K562 (cell line): ENCODE data around the gene CCT3. TPM values are rescaled to one million over a fixed set of nuclear protein-coding genes. Genes with fewer than 3 reads are reported as not detected.

Experiments
- ARID4B ChIP-seq: sonication (generic); formaldehyde crosslinking; IDR thresholded peaks from 2 replicates; pipeline ENCODE4 v1.8.0; 2022; ENCODE audit warnings: mild to moderate bottlenecking, missing genetic modification reagents
- CTCF ChIP-seq, 3 experiments: IDR thresholded peaks in 2 of 3; conservative IDR thresholded peaks in 1 of 3; 2 replicates each; pipeline ENCODE4 v1.5.1; 2011 to 2012; ENCODE audit warnings: low read length in 3 of 3, mild to moderate bottlenecking in 3 of 3, control low read depth in 2 of 3, improper control_type of control experiment in 1 of 3, inconsistent platforms in 1 of 3, low read depth in 1 of 3, mixed read lengths in 1 of 3, moderate library complexity in 1 of 3; ENCODE audit not compliant: insufficient read depth in 2 of 3
- HMG20A ChIP-seq: fragments of 450-650 bp; formaldehyde crosslinking; conservative IDR thresholded peaks from 2 replicates; pipeline ENCODE4 v1.4.0; 2020; ENCODE audit warnings: mild to moderate bottlenecking, mixed read lengths
- KLF1 ChIP-seq: fragments of 450-650 bp; IDR thresholded peaks from 2 replicates; pipeline ENCODE4 v1.6.1; 2016; ENCODE audit warnings: missing genetic modification characterization, missing compliant biosample characterization
- NR4A1 ChIP-seq, 2 experiments: fragments of 250-450 bp in 1 of 2; fragments of 450-650 bp in 1 of 2; sonication (Bioruptor Pico) in 1 of 2; IDR thresholded peaks; 2 replicates each; pipeline versions ENCODE4 v1.4.0 to v1.6.1; 2016 to 2020; ENCODE audit warnings: mild to moderate bottlenecking in 2 of 2, missing compliant biosample characterization in 1 of 2, missing genetic modification characterization in 1 of 2, moderate library complexity in 1 of 2
- PHTF2 ChIP-seq: fragments of 250-450 bp; sonication (Bioruptor Pico); IDR thresholded peaks from 2 replicates; pipeline ENCODE4 v1.5.0; 2021; ENCODE audit warnings: mild to moderate bottlenecking
- POLR2AphosphoS5 ChIP-seq: IDR thresholded peaks from 2 replicates; pipeline ENCODE4 v1.6.1; 2011; ENCODE audit warnings: mild to moderate bottlenecking, low read depth, low read length, moderate library complexity; ENCODE audit not compliant: control insufficient read depth, insufficient read depth
- SMC3 ChIP-seq: conservative IDR thresholded peaks from 2 replicates; pipeline ENCODE4 v1.6.1; 2011; ENCODE audit warnings: low read depth, low read length, improper control_type of control experiment; ENCODE audit not compliant: insufficient read depth
- SP1 ChIP-seq: sonication (generic); formaldehyde crosslinking; IDR thresholded peaks from 2 replicates; pipeline ENCODE4 v1.8.1; 2022; ENCODE audit warnings: mild to moderate bottlenecking, missing genetic modification reagents
- TAF7 ChIP-seq: fragments of 450-650 bp; IDR thresholded peaks from 2 replicates; pipeline ENCODE4 v1.6.1; 2016; ENCODE audit warnings: missing genetic modification characterization, missing compliant biosample characterization
- ZBTB2 ChIP-seq: fragments of 450-650 bp; IDR thresholded peaks from 2 replicates; pipeline ENCODE4 v1.6.1; 2016; ENCODE audit warnings: antibody characterized with exemption
- ZNF197 ChIP-seq: fragments of 200-800 bp; sonication (Bioruptor generic); IDR thresholded peaks from 2 replicates; pipeline ENCODE4 v1.6.1; 2016; ENCODE audit warnings: low read depth, missing genetic modification characterization, missing compliant biosample characterization
- ZNF274 ChIP-seq: IDR thresholded peaks from 2 replicates; pipeline ENCODE4 v1.6.1; 2011; ENCODE audit warnings: low read depth, mild to moderate bottlenecking, low read length, moderate library complexity, borderline replicate concordance
- ZZZ3 ChIP-seq: fragments of 450-650 bp; IDR thresholded peaks from 2 replicates; pipeline ENCODE4 v1.6.1; 2016; ENCODE audit warnings: antibody characterized with exemption, mild to moderate bottlenecking, moderate library complexity
- polyA plus RNA-seq, 8 experiments: library from polyadenylated mRNA; depleted of rRNA in 4 of 8; stranded (reverse) in 5 of 8; unstranded in 3 of 8; fragments of >200 nt; fragmentation: Nextera tagmentation in 2 of 8; fragmentation: Illumina TruSeq in 1 of 8; extraction: Ambion mirVana in 2 of 8; extraction: Trizol in 1 of 8; gene quantifications; 2 replicates each; pipeline versions ENCODE4 v1.2.1 to v1.2.3, GENCODE V29; 2011 to 2014; ENCODE audit warnings: inconsistent platforms in 1 of 8, missing spikeins in 1 of 8
- total RNA-seq, 7 experiments: library from RNA; depleted of rRNA in 6 of 7; stranded (reverse); fragments of >200 nt in 6 of 7; fragmentation: Illumina TruSeq in 2 of 7; extraction: Trizol in 2 of 7; gene quantifications; 2 replicates each; pipeline versions ENCODE4 v1.2.1 to v1.2.3, GENCODE V29; 2011 to 2021; ENCODE audit warnings: low replicate concordance in 1 of 7
- TF ChIP-seq, protein P1 (sequence below), 2 experiments: fragments of 450-650 bp in 1 of 2; IDR thresholded peaks; 2 replicates each; pipeline ENCODE4 v1.6.1; 2011 to 2017; ENCODE audit warnings: low read depth in 2 of 2, antibody characterized with exemption in 1 of 2, borderline replicate concordance in 1 of 2, low read length in 1 of 2, mild to moderate bottlenecking in 1 of 2, mixed read lengths in 1 of 2; ENCODE audit not compliant: control insufficient read depth in 1 of 2

The CCT3 gene
- total and polyA plus RNA-seq, 9 of the 15 experiments (the other 6 are each of a cell fraction or from before 2014, with no cell fraction given), result 475 to 1,167 (median 610) TPM

GRCh38 chr1:156338180-156338976 is at the start of gene CCT3, which contains the start of gene TSACC (continued):
- TF ChIP-seq CTCF (IDR thresholded peaks at IDR 0.05 in 2 of 3, conservative IDR thresholded peaks at IDR 0.05 in 1 of 3; ENCODE audit: insufficient read depth in 2 of 3, low read depth in 1 of 3, low read length in 3 of 3) (no peak), ARID4B (CRISPR knock-in tag) (peak; percentile 91), SMC3 (no peak), ZBTB2 (peak; percentile 92), PHTF2 (no peak), POLR2AphosphoS5 (peak; percentile 86), ZNF197 (CRISPR knock-in tag) (0 out of 2 replicates have a peak, but pooled peaks have one; percentile 30), ZZZ3 (no peak), ZNF274 (no peak), KLF1 (no peak), SP1 (CRISPR knock-in tag) (peak; percentile 63), HMG20A (CRISPR knock-in tag) (no peak), TAF7 (0 out of 2 replicates have a peak, but pooled peaks have one; percentile 19), NR4A1 (CRISPR knock-in tag; IDR thresholded peaks at IDR 0.05) (no peak), NR4A1 (tag; IDR thresholded peaks at IDR 0.05) (no peak)
- TF ChIP-seq, protein P1, sequence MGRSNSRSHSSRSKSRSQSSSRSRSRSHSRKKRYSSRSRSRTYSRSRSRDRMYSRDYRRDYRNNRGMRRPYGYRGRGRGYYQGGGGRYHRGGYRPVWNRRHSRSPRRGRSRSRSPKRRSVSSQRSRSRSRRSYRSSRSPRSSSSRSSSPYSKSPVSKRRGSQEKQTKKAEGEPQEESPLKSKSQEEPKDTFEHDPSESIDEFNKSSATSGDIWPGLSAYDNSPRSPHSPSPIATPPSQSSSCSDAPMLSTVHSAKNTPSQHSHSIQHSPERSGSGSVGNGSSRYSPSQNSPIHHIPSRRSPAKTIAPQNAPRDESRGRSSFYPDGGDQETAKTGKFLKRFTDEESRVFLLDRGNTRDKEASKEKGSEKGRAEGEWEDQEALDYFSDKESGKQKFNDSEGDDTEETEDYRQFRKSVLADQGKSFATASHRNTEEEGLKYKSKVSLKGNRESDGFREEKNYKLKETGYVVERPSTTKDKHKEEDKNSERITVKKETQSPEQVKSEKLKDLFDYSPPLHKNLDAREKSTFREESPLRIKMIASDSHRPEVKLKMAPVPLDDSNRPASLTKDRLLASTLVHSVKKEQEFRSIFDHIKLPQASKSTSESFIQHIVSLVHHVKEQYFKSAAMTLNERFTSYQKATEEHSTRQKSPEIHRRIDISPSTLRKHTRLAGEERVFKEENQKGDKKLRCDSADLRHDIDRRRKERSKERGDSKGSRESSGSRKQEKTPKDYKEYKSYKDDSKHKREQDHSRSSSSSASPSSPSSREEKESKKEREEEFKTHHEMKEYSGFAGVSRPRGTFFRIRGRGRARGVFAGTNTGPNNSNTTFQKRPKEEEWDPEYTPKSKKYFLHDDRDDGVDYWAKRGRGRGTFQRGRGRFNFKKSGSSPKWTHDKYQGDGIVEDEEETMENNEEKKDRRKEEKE (IDR thresholded peaks at IDR 0.05; ENCODE audit: borderline replicate concordance in 1 of 2, control insufficient read depth in 1 of 2, low read depth in 2 of 2, low read length in 1 of 2), result no peak
